GM21737 (cell line): ENCODE data around the gene MRRF.

Experiments
- ATAC-seq: cut with Tn5 transposase; IDR thresholded peaks from one replicate; pipeline ENCODE4 v1.9.1; 2021; ENCODE audit warnings: mild to moderate bottlenecking, moderate library complexity; ENCODE audit not compliant: unreplicated experiment

Gene MRRF

GRCh38 chr9:122377241-122378164 lies 112.8 kb downstream of the MRRF start:
- ATAC-seq: no peak

DNA sequence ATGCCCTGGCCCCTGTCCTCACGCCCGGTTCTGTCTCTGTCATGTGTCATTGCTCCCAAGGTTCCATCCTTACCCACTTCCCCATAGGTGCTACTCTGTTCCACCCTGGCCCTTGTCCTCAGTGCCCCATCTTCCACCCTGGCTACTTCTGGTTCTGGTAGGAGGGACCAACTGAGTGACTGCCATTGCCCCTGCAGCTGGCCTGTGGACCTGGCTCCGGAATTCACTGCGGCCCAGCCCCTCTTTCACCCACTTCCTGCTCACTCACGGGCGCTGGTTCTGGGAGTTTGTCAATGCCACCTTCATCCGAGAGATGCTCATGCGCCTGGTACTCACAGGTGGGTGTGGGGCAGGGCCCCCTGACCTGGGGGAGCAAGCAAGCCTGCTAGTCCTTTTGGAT lies 113.6 kb downstream of the MRRF start:
- no peak for ATAC-seq

- ATAC-seq: no peak
These were observed 114.7 kb downstream of the MRRF start for GRCh38 chr9:122379340-122379739.

DNA sequence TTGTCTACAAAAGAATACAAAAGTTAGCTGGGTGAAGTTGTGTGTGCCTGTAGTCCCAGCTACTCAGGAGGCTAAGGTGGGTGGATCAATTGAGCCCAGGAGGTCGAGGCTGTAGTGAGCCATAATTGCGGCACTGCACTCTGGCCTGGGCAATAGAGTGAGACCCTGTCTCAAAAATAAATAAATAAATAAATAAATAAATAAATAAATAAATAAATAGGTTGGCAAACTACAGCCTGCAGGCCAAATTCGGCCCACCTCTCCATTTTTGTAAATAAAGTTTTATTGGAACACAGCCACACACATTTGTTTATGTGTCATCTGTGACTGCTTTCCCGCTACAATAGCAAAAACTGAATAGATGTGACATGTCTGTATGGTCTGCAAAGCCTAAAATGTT lies 115.6 kb downstream of the MRRF start:
- no peak for ATAC-seq
